Activated CD4-positive, CD25-positive, alpha-beta regulatory T cell treated with anti-CD3 and anti-CD28 coated beads, Interleukin-2, amount 50 U/mL, for 16 hours (primary cell): ENCODE measurements around the gene AGBL1.
A peak's percentile ranks its signal among the peaks of the same experiment; 100 is the strongest.

Experiments
- DNase-seq: peaks from one replicate; pipeline ENCODE4 v3.0.0-alpha.2; 2020; ENCODE audit warnings: low read depth, low spot score

AGBL1 gene

GRCh38 chr15:86588413-86588812, 508.7 kb downstream of the AGBL1 start:
- DNase-seq: no peak

- no peak for DNase-seq
Measured at GRCh38 chr15:86590461-86590860, 510.8 kb downstream of the AGBL1 start.

- no peak for DNase-seq
Measured at GRCh38 chr15:86591158-86591557, 511.5 kb downstream of the AGBL1 start.

- no peak for DNase-seq
Measured at GRCh38 chr15:86591994-86592735, 512.5 kb downstream of the AGBL1 start.

- DNase-seq: no peak
Measured at GRCh38 chr15:86595741-86596140, 516.1 kb downstream of the AGBL1 start.

GRCh38 chr15:86603466-86603865, 523.8 kb downstream of the AGBL1 start:
- DNase-seq: no peak

- no peak for DNase-seq
Measured at GRCh38 chr15:86608461-86609205, 529.0 kb downstream of the AGBL1 start.

- DNase-seq: no peak
Measured at GRCh38 chr15:86609275-86609674, 529.6 kb downstream of the AGBL1 start.

- no peak for DNase-seq
Measured at GRCh38 chr15:86610038-86610437, 530.4 kb downstream of the AGBL1 start.

- peak; percentile 2 for DNase-seq
Measured at GRCh38 chr15:86611417-86612040, 531.9 kb downstream of the AGBL1 start.

- no peak for DNase-seq
Measured at GRCh38 chr15:86615411-86615810, 535.7 kb downstream of the AGBL1 start.

- DNase-seq: no peak
Measured at GRCh38 chr15:86615816-86616215, 536.1 kb downstream of the AGBL1 start.

- DNase-seq: no peak
Measured at GRCh38 chr15:86616771-86617170, 537.1 kb downstream of the AGBL1 start.

- no peak for DNase-seq
Measured at GRCh38 chr15:86620157-86620556, 540.5 kb downstream of the AGBL1 start.

GRCh38 chr15:86620641-86621349, 541.1 kb downstream of the AGBL1 start:
- no peak for DNase-seq

- no peak for DNase-seq
Measured at GRCh38 chr15:86623236-86623635, 543.6 kb downstream of the AGBL1 start.

- DNase-seq: peak; percentile 29
Measured at GRCh38 chr15:86624261-86625036, 544.8 kb downstream of the AGBL1 start.

- DNase-seq: no peak
Measured at GRCh38 chr15:86629409-86630356, 550.0 kb downstream of the AGBL1 start.

GRCh38 chr15:86630946-86631345, 551.3 kb downstream of the AGBL1 start:
- DNase-seq: no peak

GRCh38 chr15:86634146-86634545, 554.5 kb downstream of the AGBL1 start:
- no peak for DNase-seq
